ENCODE data around the gene MS4A6E. TPM values are rescaled to one million over a fixed set of nuclear protein-coding genes. Genes with fewer than 3 reads are reported as not detected.
"Not testable (repeated sequence)": the region's sequence is repeated elsewhere in the genome, so short reads cannot be mapped to it uniquely, and the experiment has no call there.

MS4A6E gene
- total RNA-seq, 2 experiments from 2014 or later: not detected

DNA sequence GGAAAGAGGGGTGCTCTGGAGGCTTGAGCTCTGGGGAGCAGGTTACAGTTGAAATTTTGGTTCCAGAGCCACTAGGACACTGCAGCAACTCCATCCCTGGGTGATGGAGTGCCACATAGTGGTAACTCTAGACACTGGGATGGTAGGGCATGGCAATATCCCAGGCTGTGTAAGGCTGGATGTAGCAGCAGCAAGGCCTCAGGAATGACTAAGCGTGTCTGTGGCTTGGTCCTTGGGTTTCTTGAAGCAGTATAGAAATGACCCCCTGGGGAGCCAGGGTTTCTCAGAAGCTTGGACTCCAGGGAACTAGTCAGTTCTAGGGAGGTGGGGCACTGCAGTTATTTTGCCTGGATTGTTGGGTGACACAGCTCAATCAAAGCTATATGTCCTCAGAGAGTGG is 38.5 kb upstream of the MS4A6E start:
- CTCF ChIA-PET: no interaction called here

DNA sequence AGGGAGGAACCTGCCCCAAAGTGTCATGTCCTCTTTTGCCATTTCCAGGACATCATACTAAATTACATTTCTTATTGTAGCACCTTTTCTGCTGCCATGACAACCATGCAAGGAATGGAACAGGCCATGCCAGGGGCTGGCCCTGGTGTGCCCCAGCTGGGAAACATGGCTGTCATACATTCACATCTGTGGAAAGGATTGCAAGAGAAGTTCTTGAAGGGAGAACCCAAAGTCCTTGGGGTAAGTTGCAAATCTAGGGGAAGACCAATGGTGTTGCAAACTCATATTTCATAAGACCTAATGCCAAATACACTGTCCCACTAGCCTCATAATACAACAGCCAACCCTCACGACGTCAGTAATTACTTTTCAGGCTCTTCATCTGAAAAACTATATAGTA is 34.9 kb upstream of the MS4A6E start:
- H3K36me3 Mint-ChIP-seq (ENCODE audit: low read depth): no peaks in the 10 kb centered on the region
- no peak for ATAC-seq
- CTCF ChIA-PET: no interaction called here
- H3K27me3 Mint-ChIP-seq: peaks cover 19% of the 10 kb centered on the region
- TF ChIP-seq, protein P1, sequence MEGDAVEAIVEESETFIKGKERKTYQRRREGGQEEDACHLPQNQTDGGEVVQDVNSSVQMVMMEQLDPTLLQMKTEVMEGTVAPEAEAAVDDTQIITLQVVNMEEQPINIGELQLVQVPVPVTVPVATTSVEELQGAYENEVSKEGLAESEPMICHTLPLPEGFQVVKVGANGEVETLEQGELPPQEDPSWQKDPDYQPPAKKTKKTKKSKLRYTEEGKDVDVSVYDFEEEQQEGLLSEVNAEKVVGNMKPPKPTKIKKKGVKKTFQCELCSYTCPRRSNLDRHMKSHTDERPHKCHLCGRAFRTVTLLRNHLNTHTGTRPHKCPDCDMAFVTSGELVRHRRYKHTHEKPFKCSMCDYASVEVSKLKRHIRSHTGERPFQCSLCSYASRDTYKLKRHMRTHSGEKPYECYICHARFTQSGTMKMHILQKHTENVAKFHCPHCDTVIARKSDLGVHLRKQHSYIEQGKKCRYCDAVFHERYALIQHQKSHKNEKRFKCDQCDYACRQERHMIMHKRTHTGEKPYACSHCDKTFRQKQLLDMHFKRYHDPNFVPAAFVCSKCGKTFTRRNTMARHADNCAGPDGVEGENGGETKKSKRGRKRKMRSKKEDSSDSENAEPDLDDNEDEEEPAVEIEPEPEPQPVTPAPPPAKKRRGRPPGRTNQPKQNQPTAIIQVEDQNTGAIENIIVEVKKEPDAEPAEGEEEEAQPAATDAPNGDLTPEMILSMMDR (IDR thresholded peaks at IDR 0.05): no peak
- no peak overlapping the region for H3K27ac Mint-ChIP-seq
- POLR2A ChIA-PET: no interaction called here
- no peaks in the 10 kb centered on the region for H3K9me3 Mint-ChIP-seq
- DNase-seq: no peak
- H3K4me3 Mint-ChIP-seq: no peak overlapping the region
- intact Hi-C loops (cut with micrococcal nuclease): no loop called here
- no peaks in the 10 kb centered on the region for H3K4me1 Mint-ChIP-seq (ENCODE audit: low read depth)

More for the DNA sequence above, 38.5 kb upstream of the MS4A6E start:
- Mint-ChIP-seq H3K36me3 (ENCODE audit: low read depth) (no peaks in the 10 kb centered on the region), H3K9me3 (no peaks in the 10 kb centered on the region), H3K4me1 (ENCODE audit: low read depth) (no peaks in the 10 kb centered on the region), H3K27ac (no peak overlapping the region), H3K4me3 (no peak overlapping the region), H3K27me3 (peaks cover 11% of the 10 kb centered on the region)
- intact Hi-C loops (cut with micrococcal nuclease): no loop called here
- DNase-seq: no peak
- POLR2A ChIA-PET: no interaction called here
- TF ChIP-seq, protein P1 (IDR thresholded peaks at IDR 0.05): no peak
- no peak for ATAC-seq

DNA sequence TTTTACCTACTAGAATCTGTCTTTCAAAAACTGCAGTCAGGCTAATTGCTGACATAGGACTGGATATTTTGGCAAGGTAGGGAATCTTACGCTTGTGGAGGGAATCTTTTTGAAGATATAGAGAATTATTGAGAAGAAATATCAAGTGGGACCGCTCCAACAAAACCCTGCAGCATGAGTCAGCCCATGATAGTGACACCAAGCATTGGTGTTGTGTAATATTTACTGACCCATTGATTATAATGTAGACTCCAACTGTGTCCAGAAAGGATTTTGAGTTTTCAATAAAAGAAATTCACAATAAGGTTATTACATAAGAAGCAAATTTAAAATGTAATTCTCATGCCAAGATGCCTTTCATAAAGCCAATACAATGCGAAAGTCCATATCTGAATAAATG is 25.9 kb upstream of the MS4A6E start:
- CTCF ChIA-PET: no interaction called here
- intact Hi-C loops (cut with micrococcal nuclease): no loop called here
- POLR2A ChIA-PET: no interaction called here
- H3K4me1 Mint-ChIP-seq (ENCODE audit: low read depth): no peaks in the 10 kb centered on the region
- DNase-seq: no peak
- no peaks in the 10 kb centered on the region for H3K9me3 Mint-ChIP-seq
- H3K36me3 Mint-ChIP-seq (ENCODE audit: low read depth): no peaks in the 10 kb centered on the region
- no peak overlapping the region for H3K27ac Mint-ChIP-seq
- no peak for ATAC-seq
- H3K4me3 Mint-ChIP-seq: no peak overlapping the region
- TF ChIP-seq, protein P1 (IDR thresholded peaks at IDR 0.05): no peak
- H3K27me3 Mint-ChIP-seq: peaks cover 23% of the 10 kb centered on the region

DNA sequence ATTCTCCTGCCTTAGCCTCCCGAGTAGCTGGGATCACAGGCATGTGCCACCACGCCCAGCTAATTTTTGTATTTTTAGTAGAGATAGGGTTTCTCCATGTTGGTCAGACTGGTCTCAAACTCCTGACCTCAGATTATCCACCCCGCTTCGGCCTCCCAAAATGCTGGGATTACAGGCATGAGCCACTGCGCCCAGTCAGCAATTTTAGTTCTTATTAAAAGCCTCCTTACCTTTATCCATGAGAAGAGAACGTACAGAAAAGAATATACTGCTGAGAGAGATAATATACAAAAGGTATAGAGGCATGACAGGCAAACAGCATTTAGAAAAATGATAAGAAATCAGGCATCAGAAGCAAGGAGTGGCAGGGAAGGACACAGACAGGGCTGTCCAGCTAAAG is 25.2 kb upstream of the MS4A6E start:
- H3K36me3 Mint-ChIP-seq (ENCODE audit: low read depth); POLR2A ChIA-PET; H3K4me3 Mint-ChIP-seq; intact Hi-C loops (cut with micrococcal nuclease); DNase-seq; ATAC-seq; H3K4me1 Mint-ChIP-seq (ENCODE audit: low read depth); H3K27ac Mint-ChIP-seq; H3K9me3 Mint-ChIP-seq: not testable (repeated sequence)
- H3K27me3 Mint-ChIP-seq: peaks cover 18% of the 10 kb centered on the region
- CTCF ChIA-PET: interaction anchor here (1.2 to 1.6 kb wide), 2 partner anchors 32 to 37 kb away, joined by 3 to 7 read pairs; no protein-coding TSS in a partner anchor

DNA sequence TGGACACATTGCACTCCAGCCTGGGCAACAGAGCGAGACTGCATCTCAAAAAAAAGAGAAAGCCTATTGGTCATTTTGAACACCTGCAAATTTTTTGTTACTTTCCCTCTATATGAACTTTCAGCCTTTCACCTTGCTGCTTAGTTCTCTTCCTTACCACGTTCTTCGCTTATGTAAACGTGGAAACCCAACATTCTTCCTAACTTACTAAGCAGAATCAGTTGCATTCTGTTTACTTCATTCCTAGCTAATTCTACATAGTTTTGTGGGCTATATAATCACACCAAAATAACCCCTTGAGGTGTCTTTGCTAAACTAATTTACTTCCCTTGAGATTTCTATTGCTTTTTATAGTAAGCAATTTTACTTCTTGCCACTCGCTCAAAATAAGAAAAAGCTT is 23.4 kb upstream of the MS4A6E start:
- Mint-ChIP-seq H3K27ac (no peak overlapping the region), H3K4me3 (no peak overlapping the region), H3K9me3 (no peaks in the 10 kb centered on the region), H3K27me3 (peaks cover 15% of the 10 kb centered on the region), H3K36me3 (ENCODE audit: low read depth) (no peaks in the 10 kb centered on the region), H3K4me1 (ENCODE audit: low read depth) (peaks cover 18% of the 10 kb centered on the region)
- DNase-seq: no peak
- CTCF ChIA-PET: no interaction called here
- TF ChIP-seq, protein P1 (IDR thresholded peaks at IDR 0.05): no peak
- intact Hi-C loops (cut with micrococcal nuclease): no loop called here
- no peak for ATAC-seq
- POLR2A ChIA-PET: no interaction called here

Data from activated CD8-positive, alpha-beta T cell treated with anti-CD3 and anti-CD28 coated beads for 36 hours (primary cell).